HG03135 (cell line): Measurements from ENCODE around the gene NFKB1.
A peak's percentile ranks its signal among the peaks of the same experiment; 100 is the strongest.
"Not testable (repeated sequence)": the region's sequence is repeated elsewhere in the genome, so short reads cannot be mapped to it uniquely, and the experiment has no call there.

Source experiments
- ATAC-seq: cut with Tn5 transposase; IDR thresholded peaks from one replicate; pipeline ENCODE4 v1.9.1; 2021; ENCODE audit warnings: mild to moderate bottlenecking, moderate library complexity; ENCODE audit not compliant: unreplicated experiment

NFKB1 gene

DNA sequence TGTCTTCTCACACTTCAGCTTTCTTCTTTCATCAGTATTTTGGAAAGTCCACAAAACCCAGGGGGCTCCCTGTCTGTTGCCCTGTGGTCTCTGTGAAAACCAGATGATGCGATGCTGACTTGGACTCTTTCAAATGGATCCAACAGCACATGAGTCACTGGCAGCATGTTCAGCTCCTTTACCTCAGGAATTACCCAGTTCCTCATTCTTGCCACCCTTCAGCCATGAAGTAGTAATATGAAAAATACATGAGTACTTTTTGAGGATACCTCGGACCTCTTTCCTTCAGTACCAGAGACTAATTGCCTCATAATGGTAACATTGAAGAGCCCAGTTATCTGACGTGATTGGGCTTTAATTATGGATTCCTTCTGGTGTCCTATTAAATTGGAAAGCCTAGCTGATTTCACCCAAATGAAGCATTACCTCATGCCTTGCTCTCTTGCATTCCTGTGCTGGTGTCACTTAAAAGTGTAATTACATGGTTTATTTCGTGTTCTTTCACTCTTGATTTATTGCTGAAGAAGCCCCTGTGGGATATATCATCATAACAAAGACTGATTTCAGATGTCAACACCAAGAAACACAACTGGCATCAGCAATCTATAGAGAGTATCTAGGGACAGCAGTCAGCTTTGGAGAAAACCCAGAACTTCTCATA lies 63.4 kb downstream of the NFKB1 start:
- peak; percentile 78 for ATAC-seq

- ATAC-seq = no peak
Measured at GRCh38 chr4:102565696-102566095, 64.5 kb downstream of the NFKB1 start.

DNA sequence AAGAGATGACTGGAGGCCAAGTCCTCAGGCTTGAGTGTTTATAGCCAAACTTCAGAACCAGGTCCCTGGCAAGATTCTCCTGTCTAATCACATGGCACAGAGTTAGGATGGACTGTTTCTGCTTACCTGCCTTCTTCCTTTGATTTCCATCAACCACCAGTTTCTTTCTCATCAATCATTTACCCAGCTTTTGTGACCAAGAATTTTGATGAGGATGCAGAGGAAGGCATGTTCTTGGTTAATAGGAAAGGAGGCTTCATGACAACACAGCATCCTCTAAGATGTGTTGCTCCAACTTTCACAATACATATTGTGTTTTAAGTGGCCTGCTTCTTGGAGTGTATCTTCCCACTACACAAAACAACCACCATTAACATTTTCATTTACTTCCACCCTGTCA lies 65.3 kb downstream of the NFKB1 start:
- no peak for ATAC-seq

DNA sequence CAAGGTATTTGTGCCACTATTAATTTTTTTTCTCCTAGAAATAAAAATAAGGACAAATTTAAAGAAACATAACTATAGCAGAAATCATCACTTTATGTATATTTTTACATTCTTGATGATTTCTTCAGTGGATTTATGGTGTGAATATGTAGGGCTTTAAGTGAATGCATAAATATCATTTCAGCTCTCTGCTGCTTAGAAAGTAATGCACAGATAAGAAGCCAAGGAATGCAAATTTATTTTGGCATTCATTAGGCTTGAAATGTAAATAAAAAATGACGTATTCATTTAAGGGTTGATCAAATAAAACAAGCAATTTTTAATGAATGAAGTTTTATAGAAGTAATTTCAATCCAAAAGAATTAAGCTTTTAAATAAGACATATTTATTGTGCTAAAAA lies 66.3 kb downstream of the NFKB1 start:
- ATAC-seq = no peak

- ATAC-seq = no peak
Measured at GRCh38 chr4:102569200-102569599, 68.0 kb downstream of the NFKB1 start.

- ATAC-seq = not testable (repeated sequence)
Measured at GRCh38 chr4:102570211-102570610, 69.1 kb downstream of the NFKB1 start.

- no peak for ATAC-seq
Measured at GRCh38 chr4:102572452-102572851, 71.3 kb downstream of the NFKB1 start.

GRCh38 chr4:102574317-102574716 lies 73.2 kb downstream of the NFKB1 start:
- no peak for ATAC-seq

DNA sequence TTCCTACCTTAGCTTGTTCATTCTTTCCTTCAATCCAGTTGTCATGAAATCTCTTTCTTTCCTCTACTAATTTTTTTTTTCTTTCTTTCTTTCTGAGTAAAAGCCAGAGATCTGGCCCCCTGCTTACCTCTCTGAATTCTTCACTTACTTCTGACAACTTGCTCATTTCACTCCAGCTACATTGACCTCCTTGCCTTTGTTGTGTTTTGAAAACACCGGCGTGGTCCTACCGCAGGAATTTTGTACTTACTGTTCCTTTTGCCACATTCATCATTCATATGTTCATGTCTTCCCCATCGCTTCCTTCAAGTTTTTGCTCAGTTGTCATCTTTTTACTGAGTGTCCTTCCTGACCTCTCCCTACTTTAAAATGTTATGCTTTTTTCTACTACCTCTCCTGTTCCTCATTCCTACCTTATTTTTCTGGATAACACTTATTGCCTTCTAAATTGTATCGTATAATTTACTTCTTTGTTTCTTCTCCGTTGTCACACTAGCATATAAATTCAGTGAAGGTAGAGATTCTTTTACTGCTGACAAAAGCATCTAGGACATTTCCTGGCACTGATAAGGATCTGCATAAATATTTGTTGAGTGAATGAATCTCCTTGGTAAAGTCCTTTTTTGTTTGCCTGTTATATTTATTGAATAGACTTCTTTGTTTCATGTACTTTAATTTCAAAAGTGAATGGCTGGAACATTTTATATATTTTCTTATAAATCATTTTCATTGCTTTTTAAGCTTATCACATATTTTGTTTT lies 74.4 kb downstream of the NFKB1 start:
- ATAC-seq = no peak

DNA sequence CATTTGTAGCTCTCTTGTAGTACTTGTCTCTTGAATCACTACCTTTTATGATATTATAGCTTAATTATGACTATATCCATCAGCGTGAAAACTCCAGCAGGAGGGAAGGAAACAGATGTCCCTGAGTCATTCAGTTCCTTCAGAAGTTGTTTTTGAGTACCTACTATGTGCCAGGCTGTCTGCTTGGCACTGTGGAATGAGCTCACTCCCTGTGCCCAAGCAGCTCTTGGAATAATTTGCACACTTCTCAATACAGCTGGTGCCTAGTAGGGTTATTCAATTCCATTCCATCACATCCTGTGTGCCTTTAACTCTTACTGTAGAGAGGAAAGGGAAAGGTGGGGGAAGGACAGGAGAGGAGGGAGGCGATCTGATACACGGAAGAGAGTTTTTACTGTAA lies 77.1 kb downstream of the NFKB1 start:
- no peak for ATAC-seq

GRCh38 chr4:102578819-102579218 lies 77.7 kb downstream of the NFKB1 start:
- ATAC-seq = no peak

GRCh38 chr4:102579794-102580462 lies 78.8 kb downstream of the NFKB1 start:
- ATAC-seq = no peak

DNA sequence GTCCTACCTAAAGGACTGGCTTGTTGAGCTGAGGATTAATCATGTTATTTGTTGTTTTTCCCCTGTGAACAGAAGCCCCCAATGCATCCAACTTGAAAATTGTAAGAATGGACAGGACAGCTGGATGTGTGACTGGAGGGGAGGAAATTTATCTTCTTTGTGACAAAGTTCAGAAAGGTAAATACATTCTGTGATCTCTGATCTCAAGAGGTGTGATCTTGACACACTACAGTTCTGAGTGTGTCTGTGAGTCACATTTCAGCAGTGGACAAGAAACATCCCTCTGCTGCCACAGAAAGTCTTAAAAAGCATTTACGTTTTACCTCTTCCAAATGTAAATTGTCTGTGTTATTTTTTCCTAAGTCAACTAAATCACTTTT lies 79.3 kb downstream of the NFKB1 start:
- no peak for ATAC-seq

- ATAC-seq = no peak
Measured at GRCh38 chr4:102584091-102584490, 82.9 kb downstream of the NFKB1 start.

DNA sequence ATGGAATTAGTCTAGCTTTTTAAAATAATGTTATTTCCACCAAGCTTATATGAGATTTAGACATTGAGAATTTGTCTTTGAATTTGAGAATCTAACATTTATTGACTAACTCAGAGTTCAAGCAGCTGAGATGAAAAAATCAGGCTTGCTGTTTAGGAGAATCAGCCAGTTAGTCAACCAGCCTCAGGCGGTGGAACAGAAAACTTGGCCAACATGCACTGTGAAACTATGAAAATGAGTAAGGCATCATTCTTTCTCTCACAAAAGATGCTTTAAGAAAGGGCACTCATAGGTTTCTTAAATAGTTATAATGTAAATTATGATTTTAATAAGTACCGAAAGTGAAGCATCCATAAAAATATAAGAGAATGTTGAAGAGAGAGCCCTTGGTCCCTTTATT lies 84.2 kb downstream of the NFKB1 start:
- ATAC-seq = no peak

GRCh38 chr4:102586002-102586643 lies 85.0 kb downstream of the NFKB1 start:
- ATAC-seq = no peak

GRCh38 chr4:102586644-102587021 lies 85.5 kb downstream of the NFKB1 start:
- ATAC-seq = no peak

GRCh38 chr4:102589743-102590142 lies 88.6 kb downstream of the NFKB1 start:
- no peak for ATAC-seq

DNA sequence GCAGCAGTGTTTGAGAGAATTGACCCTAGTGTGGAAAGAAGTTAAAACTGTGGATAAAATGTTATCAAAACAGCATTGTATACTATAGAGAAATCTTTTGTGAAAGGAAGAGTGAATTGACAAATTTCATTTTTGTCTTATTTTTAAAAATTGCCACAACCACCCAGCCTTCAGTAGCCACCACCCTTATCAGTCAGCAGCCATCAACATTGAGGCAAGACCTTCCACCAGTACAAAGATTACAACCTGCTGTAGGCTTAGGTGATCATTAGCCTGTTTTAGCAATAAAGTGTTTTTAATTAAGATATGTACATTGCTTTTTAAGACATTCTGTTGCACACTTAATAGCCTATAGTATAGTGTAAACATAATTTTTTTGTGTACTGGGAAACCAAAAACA lies 91.1 kb downstream of the NFKB1 start:
- no peak for ATAC-seq

DNA sequence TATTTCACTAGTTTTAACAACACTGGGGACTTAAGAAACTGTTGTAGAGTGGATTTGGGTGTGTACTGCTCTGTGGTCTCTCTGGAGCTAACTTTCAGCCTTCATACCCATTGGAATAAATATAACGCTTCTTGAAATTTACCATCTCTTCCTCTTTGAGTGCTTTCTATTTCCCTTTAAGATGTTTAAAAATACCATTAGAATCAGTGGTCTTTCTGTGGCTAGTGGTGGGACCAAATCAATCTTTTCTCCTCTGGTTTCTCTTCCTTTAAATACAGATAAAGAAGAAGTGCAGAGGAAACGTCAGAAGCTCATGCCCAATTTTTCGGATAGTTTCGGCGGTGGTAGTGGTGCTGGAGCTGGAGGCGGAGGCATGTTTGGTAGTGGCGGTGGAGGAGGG lies 92.0 kb downstream of the NFKB1 start:
- ATAC-seq = no peak

DNA sequence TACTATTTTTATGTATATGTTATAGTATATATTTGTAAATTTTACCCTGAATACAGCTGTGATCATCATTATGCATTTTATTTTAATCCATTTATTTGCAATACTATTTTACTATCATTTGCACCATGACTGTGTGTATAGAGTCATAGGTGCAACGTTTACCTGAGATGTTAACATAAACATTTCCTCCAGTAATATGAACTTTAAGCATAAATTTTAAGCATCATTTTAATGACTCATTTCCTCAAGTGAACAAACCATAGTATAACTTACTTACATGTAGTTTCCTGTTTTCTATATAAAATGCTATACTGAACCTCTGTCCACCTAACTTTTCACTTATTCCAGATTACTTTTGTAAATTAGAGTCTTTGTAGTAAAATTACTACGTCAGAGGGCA lies 92.8 kb downstream of the NFKB1 start:
- no peak for ATAC-seq

DNA sequence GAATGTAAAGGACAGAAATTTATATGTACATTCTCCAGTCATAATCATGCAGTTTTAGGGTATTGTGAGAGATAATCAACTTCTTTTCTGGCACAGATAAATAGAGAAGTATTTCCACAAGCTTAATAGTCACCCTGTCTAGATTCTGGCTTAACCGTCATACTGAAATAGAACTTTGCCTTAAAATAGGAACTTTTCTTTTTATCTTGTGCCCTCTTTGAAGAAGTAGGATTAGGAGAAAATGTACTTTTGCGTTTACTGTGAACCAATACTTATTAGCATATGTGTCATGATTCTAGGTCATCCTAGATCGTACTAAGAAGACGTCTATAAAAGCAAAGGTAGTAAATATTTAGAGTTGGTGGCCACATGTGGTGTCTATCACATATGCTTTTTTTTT lies 95.4 kb downstream of the NFKB1 start:
- ATAC-seq = no peak
